HEK293T (cell line): ENCODE data around the gene USP10.
"Not testable (repeated sequence)": the region's sequence is repeated elsewhere in the genome, so short reads cannot be mapped to it uniquely, and the experiment has no call there.

ENCODE experiments used
- CTCF ChIA-PET: fragments of 350-600 bp; formaldehyde crosslinking; extraction: SDS; loops from one replicate; lab custom pipeline; 2021; ENCODE audit warnings: antibody characterized with exemption, inconsistent platforms; lab: Yijun Ruan, JAX
- POLR2A ChIA-PET: fragments of 350-600 bp; formaldehyde crosslinking; extraction: SDS; loops from one replicate; lab custom pipeline; 2020; ENCODE audit warnings: antibody characterized with exemption, inconsistent platforms; lab: Yijun Ruan, JAX
- DNase-seq: peaks from one replicate; pipeline ENCODE4 v3.0.0; 2012; ENCODE audit warnings: mixed read lengths; ENCODE audit errors: extremely low spot score
- ARNT ChIP-seq: fragments of 450-650 bp; IDR thresholded peaks from 2 replicates; pipeline ENCODE4 v1.6.1; 2017; ENCODE audit warnings: mild to moderate bottlenecking
- BHLHE40 ChIP-seq: fragments of 450-650 bp; IDR thresholded peaks from 2 replicates; pipeline ENCODE4 v1.6.1; 2016; ENCODE audit warnings: mild to moderate bottlenecking, moderate library complexity, borderline replicate concordance
- CTBP1 ChIP-seq: fragments of 450-650 bp; IDR thresholded peaks from 2 replicates; pipeline ENCODE4 v1.6.1; 2016; ENCODE audit warnings: borderline replicate concordance
- ELF4 ChIP-seq: fragments of 450-650 bp; IDR thresholded peaks from 2 replicates; pipeline ENCODE4 v1.6.1; 2017; ENCODE audit warnings: antibody characterized with exemption
- FOXA1 ChIP-seq: fragments of 450-650 bp; IDR thresholded peaks from 2 replicates; pipeline ENCODE4 v1.6.1; 2016; ENCODE audit warnings: mild to moderate bottlenecking
- FOXK2 ChIP-seq: fragments of 450-650 bp; IDR thresholded peaks from 2 replicates; pipeline ENCODE4 v1.6.1; 2016; ENCODE audit warnings: mild to moderate bottlenecking
- FOXM1 ChIP-seq: fragments of 450-650 bp; IDR thresholded peaks from 2 replicates; pipeline ENCODE4 v1.6.1; 2017; ENCODE audit warnings: mild to moderate bottlenecking, borderline replicate concordance
- HDGF ChIP-seq: fragments of 450-650 bp; IDR thresholded peaks from 2 replicates; pipeline ENCODE4 v1.6.1; 2017; ENCODE audit warnings: antibody characterized with exemption, borderline replicate concordance
- L3MBTL2 ChIP-seq: fragments of 450-650 bp; conservative IDR thresholded peaks from 2 replicates; pipeline ENCODE4 v1.6.1; 2016; ENCODE audit warnings: mild to moderate bottlenecking
- LEF1 ChIP-seq: fragments of 450-650 bp; IDR thresholded peaks from 2 replicates; pipeline ENCODE4 v1.6.1; 2017; ENCODE audit warnings: mild to moderate bottlenecking, borderline replicate concordance
- NFRKB ChIP-seq: fragments of 450-650 bp; IDR thresholded peaks from 2 replicates; pipeline ENCODE4 v1.6.1; 2016; ENCODE audit warnings: mild to moderate bottlenecking, moderate library complexity
- PKNOX1 ChIP-seq: fragments of 450-650 bp; IDR thresholded peaks from 2 replicates; pipeline ENCODE4 v1.6.1; 2016
- SP1 ChIP-seq: fragments of 450-650 bp; IDR thresholded peaks from 2 replicates; pipeline ENCODE4 v1.6.1; 2017
- SUZ12 ChIP-seq: fragments of 450-650 bp; IDR thresholded peaks from 2 replicates; pipeline ENCODE4 v1.6.1; 2016; ENCODE audit warnings: mild to moderate bottlenecking
- TARDBP ChIP-seq: fragments of 450-650 bp; IDR thresholded peaks from 2 replicates; pipeline ENCODE4 v1.6.1; 2016
- ZNF384 ChIP-seq: fragments of 450-650 bp; IDR thresholded peaks from 2 replicates; pipeline ENCODE4 v1.6.1; 2016

USP10 gene

GRCh38 chr16:84729716-84730320, 30.0 kb downstream of the USP10 start:
- DNase-seq = no peak
- TF ChIP-seq FOXA1 (no peak), PKNOX1 (no peak), LEF1 (no peak), SP1 (no peak), FOXM1 (no peak), ZNF384 (no peak), L3MBTL2 (no peak), CTBP1 (no peak), TARDBP (no peak), SUZ12 (no peak), ARNT (no peak), BHLHE40 (no peak), NFRKB (no peak), HDGF (no peak), ELF4 (no peak), FOXK2 (no peak)
- POLR2A ChIA-PET = no interaction called here
- CTCF ChIA-PET = interaction anchor here (0.5 to 2.2 kb wide), 4 partner anchors 8 to 1851 kb away, joined by 3 to 16 read pairs (median 7); no protein-coding TSS in a partner anchor

GRCh38 chr16:84730406-84731106, 30.8 kb downstream of the USP10 start:
- TF ChIP-seq FOXK2 (no peak), FOXA1 (no peak), L3MBTL2 (no peak), CTBP1 (no peak), ELF4 (no peak), ARNT (no peak), SUZ12 (no peak)
- ChIA-PET POLR2A (no interaction called here), CTCF (interaction anchor here (0.7 to 2.2 kb wide), 5 partner anchors 8 to 65 kb away, joined by 3 to 16 read pairs (median 5); no protein-coding TSS in a partner anchor)
- DNase-seq = peak; percentile 45

- DNase-seq, CTCF ChIA-PET, POLR2A ChIA-PET: not testable (repeated sequence)
These were observed 32.5 kb downstream of the USP10 start for GRCh38 chr16:84732332-84732673.

GRCh38 chr16:84732674-84733352, 33.0 kb downstream of the USP10 start:
- POLR2A ChIA-PET = no interaction called here
- CTCF ChIA-PET = no interaction called here
- TF ChIP-seq BHLHE40 = no peak
- TF ChIP-seq ZNF384 = no peak
- TF ChIP-seq SUZ12 = no peak
- no peak for TF ChIP-seq SP1
- DNase-seq = no peak

- DNase-seq = no peak
- POLR2A ChIA-PET = no interaction called here
- TF ChIP-seq PKNOX1 (no peak), ELF4 (no peak), CTBP1 (no peak), HDGF (no peak), TARDBP (no peak), BHLHE40 (no peak), L3MBTL2 (no peak), NFRKB (no peak), LEF1 (no peak), SP1 (no peak), ZNF384 (no peak), FOXA1 (no peak), SUZ12 (no peak), ARNT (no peak), FOXM1 (no peak), FOXK2 (no peak)
- CTCF ChIA-PET = interaction anchor here (5.0 kb wide), 1 partner anchor 10 kb away, joined by 40 read pairs; no protein-coding TSS in a partner anchor
These were observed 36.2 kb downstream of the USP10 start for GRCh38 chr16:84735849-84736586.
